Epithelial cell of proximal tubule (primary cell): ENCODE measurements around the gene AUTS2. TPM values are rescaled to one million over a fixed set of nuclear protein-coding genes. Genes with fewer than 3 reads are reported as not detected.

Source experiments
- DNase-seq: peaks from one replicate; pipeline ENCODE4 v3.0.0-alpha.2; 2011; ENCODE audit warnings: low read depth
- H3K4me3 ChIP-seq: 2 replicates; pipeline ENCODE4 v1.5.1; 2011; ENCODE audit warnings: low read depth, mild to moderate bottlenecking, low read length
- total RNA-seq: library from RNA; depleted of rRNA; stranded (reverse); fragments of >200 nt; gene quantifications from 2 replicates; pipeline ENCODE4 v1.2.3, GENCODE V29; 2015
- TF ChIP-seq, protein P1 (sequence below): conservative IDR thresholded peaks from 2 replicates; pipeline ENCODE4 v1.5.1; 2012; ENCODE audit warnings: low read depth, mild to moderate bottlenecking, low read length

The AUTS2 gene
- total RNA-seq, 1 donor from 2014 or later: 10.0 TPM

- TF ChIP-seq, protein P1, sequence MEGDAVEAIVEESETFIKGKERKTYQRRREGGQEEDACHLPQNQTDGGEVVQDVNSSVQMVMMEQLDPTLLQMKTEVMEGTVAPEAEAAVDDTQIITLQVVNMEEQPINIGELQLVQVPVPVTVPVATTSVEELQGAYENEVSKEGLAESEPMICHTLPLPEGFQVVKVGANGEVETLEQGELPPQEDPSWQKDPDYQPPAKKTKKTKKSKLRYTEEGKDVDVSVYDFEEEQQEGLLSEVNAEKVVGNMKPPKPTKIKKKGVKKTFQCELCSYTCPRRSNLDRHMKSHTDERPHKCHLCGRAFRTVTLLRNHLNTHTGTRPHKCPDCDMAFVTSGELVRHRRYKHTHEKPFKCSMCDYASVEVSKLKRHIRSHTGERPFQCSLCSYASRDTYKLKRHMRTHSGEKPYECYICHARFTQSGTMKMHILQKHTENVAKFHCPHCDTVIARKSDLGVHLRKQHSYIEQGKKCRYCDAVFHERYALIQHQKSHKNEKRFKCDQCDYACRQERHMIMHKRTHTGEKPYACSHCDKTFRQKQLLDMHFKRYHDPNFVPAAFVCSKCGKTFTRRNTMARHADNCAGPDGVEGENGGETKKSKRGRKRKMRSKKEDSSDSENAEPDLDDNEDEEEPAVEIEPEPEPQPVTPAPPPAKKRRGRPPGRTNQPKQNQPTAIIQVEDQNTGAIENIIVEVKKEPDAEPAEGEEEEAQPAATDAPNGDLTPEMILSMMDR: no peak
- no peak overlapping the region for H3K4me3 ChIP-seq
- no peak for DNase-seq
Measured at GRCh38 chr7:70082099-70082611, 483.9 kb downstream of the AUTS2 start.

DNA sequence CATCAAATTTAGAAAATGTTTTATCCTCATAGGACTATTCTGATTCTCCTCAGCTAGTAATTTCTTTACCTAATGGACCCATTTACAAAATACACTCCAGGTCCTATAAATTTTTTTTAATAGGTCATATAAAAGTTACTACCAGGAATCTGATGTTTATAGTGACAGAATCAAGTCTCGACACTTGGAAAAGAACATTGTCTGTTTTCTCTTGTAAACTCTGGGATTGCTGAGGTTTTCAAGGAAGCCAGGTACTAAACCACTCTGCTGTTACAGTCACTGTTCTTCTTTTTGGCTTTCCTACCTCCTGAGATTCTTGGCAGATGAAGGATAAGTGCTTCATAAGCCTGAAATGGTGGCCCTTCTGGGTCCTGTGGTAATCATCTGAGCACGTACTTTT is 493.1 kb downstream of the AUTS2 start:
- TF ChIP-seq, protein P1: no peak
- H3K4me3 ChIP-seq: no peak overlapping the region
- no peak for DNase-seq

- TF ChIP-seq, protein P1: no peak
- DNase-seq: no peak
- H3K4me3 ChIP-seq: no peak overlapping the region
Measured at GRCh38 chr7:70092314-70093204, 494.3 kb downstream of the AUTS2 start.

DNA sequence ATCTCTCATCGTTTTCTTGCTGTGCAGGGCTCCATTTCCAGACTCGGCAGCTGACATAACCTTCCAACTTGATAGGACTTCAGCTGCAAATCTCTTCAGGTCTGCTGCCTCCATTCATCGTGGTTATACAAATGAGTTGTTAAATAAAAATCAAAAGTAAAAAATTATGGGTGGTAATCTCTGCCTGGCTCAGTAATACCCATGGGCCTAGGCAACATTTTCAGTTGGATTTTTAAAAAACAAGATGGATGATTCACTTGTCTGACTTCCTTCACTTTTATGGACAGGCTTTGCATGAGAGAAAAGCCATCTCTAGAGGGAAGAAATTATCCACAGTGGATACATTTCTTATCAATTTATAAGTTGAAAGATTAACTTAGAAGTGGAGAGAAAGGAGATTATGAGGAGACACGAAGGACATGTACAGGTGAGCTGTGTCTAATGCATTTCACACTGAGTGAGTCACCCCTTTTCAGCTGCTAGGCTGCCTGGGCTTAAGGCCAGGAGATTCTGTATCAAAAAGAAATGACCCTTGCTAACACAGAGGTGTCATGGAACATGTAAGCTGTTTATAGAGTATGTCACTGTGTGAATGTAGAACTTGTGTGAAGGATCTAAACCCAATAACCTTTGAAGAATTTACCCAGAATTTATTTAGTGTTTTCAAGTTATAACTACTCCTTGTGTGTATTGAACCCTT is 495.1 kb downstream of the AUTS2 start:
- TF ChIP-seq, protein P1: no peak
- no peak overlapping the region for H3K4me3 ChIP-seq
- peak; percentile 2 for DNase-seq

DNA sequence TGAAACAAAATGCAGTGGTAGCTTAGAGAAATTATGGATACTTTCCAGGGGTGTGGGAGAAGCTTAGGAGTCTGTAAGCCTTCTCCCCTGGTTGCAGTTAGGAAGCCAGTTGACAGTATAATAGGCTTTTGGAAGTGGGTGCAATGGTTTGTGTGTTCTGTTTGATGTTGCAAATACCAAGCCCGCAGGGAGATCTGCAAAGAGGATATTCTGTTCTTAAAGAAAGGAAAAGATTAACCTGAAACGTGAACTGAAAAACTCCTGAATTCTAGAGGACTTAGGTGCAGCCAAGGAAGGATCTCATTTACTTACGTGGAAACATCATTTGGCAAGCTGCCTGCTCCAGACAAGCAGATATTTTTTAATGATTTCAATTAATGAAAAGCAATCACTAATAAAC is 496.6 kb downstream of the AUTS2 start:
- DNase-seq: no peak
- no peak overlapping the region for H3K4me3 ChIP-seq
- TF ChIP-seq, protein P1: no peak

- DNase-seq: no peak
- TF ChIP-seq, protein P1: no peak
- no peak overlapping the region for H3K4me3 ChIP-seq
Measured at GRCh38 chr7:70097645-70098044, 499.4 kb downstream of the AUTS2 start.
